ENCODE data around the gene DSC3. TPM values are rescaled to one million over a fixed set of nuclear protein-coding genes. Genes with fewer than 3 reads are reported as not detected.
A peak's percentile ranks its signal among the peaks of the same experiment; 100 is the strongest.
"Not testable (repeated sequence)": the region's sequence is repeated elsewhere in the genome, so short reads cannot be mapped to it uniquely, and the experiment has no call there.

The DSC3 gene
- total RNA-seq, 1 experiment from 2014 or later: not detected

DNA sequence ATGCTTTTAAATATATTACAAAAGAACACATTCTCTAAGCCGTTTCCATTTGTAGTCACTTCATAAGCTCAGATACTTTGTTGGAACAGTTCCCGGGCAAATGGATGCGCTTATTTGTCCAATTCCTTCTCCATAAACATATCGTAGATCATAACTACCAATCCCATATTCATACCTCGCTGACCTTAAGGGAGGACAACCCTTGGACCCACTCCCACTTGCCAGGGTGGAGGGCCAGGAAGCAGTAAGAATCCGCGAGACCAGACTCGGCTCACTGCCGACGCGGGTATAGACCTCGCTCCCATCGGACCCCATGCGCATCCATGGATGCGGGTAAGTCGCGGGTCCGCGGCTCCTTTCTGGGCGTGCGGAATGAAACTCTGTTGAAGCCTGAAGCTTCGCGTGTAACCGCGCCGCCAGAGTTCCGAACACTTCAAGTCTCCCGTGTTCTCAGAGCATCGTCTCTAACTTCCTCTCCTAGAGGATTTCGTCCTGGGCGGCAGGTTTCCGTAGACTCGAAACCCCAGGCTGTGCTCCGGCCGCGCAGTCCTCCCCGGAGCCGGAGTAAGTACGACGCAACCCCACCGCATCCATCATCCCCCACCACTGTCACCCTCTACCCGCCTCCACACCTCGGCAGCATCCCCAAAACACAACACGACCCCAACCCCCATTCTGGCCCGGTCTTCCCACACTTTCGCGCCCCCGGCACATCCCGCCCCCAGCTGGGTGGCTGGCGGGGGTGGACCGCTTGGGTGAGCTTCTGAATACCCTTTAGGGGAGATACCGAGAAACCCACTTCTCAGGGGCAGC is 1.1 kb downstream of the DSC3 start:
- no peak for DNase-seq (ENCODE audit: low read depth)

DNA sequence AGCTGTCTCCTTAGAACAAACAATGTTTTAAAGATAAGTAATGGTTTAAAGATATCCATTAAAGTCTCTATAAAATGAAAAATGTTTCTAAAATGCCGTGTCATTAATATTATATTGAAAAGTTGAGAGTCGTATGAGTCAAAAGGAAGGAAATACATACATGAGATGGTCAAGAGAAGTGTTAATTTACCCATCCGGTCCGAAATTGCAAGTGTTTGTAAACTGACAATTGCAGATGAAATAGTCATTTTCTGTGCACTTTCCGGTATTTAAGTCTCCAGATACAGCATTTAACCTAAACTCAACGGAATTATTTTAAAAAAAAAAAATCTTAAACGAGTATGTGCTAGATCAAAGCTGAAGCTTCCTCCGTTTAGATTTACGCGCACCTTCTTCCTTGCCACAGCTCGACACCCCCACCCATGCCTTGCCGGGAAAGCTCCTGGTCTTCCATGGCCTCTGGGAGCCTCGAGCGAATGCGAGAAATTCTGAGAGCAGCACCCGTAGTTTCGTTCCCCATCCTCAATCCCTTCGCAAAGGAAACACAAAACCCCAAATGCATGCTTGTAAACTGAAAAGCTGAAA is 1.8 kb downstream of the DSC3 start:
- DNase-seq (ENCODE audit: low read depth): no peak

DNA sequence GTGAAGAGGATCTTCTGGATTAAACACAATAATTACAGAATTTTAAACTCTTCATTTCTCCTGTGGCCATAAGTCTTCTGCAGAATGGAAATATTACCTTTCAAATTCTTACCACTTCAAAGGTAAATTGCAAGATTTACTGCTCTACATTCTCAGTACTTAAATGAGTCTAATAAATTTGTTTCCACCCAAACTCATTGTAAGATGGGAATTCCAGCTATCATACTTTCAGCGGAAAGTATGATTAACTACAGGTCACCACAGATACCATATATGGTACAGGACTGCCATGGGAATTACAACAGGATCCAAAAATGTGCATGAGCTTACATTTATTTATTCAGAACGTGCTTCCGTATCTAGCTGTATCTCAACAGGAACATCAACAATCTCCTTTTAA is 3.1 kb downstream of the DSC3 start:
- DNase-seq (ENCODE audit: low read depth): no peak

DNA sequence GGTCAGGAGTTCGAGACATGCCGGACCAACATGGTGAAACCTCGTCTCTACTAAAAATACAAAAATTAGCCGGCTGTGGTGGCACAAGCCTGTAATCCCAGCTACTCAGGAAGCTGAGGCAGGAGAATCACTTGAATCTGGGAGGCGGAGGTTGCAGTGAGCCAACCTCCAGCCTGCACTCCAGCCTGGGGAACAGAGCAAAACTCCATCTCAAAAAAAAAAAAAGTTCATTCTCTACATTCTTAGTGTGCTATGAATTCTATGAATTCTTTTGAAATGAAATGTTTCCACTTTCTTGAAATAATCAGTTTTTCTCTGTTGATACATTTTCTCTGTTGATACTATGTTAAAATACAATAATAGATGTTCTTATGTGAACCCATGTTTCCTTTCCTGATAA is 4.9 kb downstream of the DSC3 start:
- DNase-seq (ENCODE audit: low read depth): not testable (repeated sequence)

DNA sequence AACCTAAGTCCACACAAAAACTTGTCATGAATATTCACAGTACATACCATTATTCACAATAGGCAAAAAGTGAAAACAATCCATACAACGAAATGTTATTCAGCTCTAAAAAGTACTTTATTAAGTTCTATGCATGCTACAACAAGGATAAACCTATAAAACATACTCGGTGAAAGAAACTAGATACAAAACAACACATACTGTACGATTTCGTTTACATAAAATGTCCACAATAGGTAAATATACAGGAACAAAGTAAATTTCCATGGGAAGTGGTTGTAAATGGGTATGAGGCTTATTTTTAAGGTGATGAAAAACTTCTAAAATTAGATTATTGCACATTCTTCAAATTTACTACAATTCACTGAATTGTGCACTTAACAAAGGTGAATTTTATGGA is 8.0 kb downstream of the DSC3 start:
- DNase-seq (ENCODE audit: low read depth): no peak

DNA sequence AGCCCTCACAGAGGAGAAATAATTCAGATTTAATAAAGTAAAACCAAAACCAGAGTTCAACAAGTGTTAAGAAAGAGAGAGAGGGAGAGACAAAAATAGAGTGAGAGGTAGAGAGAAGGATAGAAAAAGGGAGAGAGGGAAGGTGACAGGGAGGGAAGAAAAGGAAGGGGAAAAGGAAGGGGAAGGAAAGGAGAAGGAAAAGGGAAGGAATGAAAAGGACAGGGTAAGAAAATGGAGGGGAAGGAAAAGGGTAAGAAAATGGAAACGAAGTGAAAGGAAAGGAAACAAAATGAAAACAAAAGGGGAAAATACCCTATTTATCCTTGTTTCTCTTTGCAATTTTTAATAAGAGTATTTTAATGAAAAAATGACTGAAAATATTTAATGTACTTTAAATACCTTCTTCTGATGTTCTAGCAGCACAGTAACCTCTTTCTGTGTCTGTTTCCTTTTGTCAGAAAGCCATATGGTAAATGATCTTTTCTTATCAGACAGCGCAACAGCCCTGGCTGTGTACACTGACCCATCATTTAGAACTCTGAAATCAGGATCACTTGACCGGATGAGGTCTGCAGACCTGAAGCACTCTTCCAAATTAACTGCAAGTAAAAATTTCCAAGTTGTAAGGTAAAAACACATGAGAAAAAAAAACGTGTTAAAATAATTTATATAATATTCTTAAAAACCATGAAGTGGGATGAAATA is 11.8 kb downstream of the DSC3 start:
- no peak for DNase-seq (ENCODE audit: low read depth)

DNA sequence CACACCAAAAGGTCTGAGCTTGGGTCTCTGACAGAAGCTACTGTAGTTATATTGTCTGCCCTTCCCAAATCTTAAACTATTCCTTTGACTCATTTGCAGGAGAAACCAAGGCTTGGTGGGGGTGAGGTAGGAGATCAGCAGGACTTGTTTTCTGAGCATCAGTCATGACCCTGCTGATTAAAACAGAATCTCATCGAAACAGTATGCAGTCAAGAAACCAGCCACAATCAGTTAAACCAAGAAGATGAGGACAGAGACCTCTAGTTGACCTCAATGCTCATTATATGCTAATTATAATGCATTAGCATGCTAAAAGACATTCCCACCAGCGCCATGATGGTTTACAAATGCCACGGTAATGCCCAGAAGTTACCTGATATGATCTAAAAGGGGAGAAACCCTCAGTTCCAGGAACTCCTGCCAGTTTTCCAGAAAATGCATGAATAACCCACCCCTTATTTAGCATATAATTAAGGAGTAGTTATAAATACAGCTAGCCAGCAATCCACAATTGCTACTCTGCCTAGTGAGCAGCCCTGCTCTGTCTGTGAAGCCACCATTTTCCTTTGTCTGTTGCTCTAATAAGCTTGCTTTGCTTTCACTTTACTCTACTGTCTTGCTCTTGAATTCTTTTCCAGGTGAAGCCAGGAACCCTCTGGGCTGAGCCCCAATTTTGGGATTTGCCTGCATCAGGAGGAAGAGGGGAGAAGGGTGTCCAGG is 26.7 kb downstream of the DSC3 start:
- no peak for DNase-seq (ENCODE audit: low read depth)

DNA sequence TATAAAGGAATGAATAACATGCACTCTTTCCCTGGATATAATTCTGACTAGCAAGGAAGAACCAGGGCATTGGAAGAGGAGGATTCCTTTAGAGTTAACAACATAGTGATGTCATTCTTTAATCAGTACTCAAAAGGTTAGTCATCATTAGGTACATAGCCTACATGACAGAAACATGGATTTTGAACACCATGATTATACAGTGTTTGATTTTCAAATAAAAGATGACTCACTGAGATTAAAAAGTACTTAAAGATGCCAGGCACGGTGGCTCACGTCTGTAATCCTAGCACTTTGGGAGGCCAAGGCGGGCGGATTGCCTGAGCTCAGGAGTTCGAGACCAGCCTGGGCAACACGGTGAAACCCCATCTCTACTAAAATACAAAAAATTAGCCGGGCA is 31.1 kb downstream of the DSC3 start:
- DNase-seq (ENCODE audit: low read depth): peak; percentile 50

DNA sequence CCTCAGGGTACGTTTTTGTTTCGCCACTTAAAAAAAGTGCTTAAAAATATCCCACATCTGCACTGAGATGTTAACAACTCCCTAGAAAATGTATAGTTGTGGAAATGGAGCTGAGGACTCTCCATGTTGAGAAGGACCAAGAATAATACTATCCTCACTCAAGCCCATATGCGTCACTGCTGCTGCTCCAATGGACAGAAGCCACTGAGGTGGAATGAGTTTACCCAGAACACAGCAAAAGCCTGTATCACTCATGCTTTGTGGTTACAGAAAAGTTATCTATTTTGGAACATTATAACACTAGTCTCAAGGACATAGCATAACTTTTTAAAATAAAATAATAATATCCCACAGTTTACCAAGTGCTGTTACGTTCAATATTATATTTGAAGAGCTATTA is 31.9 kb downstream of the DSC3 start:
- no peak for DNase-seq (ENCODE audit: low read depth)

DNA sequence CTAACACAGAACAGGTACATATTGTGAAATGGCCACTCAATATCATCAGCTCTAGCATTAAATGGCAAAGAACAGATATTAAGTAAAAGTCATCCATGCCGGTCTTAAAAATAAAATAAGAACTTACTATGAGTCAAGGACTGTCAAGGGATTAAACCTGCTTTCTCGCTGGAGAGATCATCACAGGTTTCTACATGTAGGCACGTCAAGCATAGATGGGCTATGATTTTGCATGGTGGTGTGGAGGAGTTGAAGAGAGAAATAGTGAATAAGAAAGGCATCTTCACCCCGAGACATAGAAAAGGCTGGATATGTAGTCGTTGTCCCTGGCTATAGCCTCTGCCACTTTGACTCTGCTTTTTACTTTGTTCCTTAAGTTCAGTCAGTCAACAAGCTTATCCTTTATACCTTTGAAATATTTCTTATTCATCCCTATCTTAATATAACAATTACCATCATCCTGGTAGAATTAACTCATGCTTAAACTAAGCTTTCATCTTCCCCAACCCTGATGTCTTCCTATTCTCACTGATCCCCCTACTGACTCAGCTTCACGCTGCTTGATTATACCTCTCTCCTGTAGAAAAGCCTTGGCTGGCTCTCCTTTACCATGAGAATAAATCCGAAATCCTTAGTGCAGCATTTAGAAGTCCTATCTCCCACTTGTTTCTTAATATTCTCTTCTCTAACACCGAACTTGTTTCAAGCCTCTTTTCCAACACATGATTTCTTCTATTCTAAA is 42.5 kb downstream of the DSC3 start:
- DNase-seq (ENCODE audit: low read depth): no peak

DNA sequence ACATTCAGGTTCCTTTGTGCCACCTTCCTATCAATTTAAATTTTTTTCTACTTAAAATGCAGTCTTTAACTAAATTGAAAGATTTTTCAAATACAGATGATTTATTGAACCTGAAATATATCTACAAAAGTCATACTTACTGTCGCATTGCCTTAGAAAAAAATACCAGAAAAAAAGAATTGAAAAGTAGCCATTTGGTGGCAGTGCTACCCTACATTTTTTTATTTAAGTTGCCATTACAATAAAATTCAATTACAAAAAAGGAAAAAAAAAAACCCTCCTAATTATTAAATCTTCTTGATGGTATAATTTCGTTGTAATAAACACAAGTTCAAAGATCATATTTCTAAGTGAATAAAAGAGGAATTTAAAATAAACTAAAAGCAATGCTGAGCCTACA is 43.4 kb downstream of the DSC3 start:
- no peak for DNase-seq (ENCODE audit: low read depth)

DNA sequence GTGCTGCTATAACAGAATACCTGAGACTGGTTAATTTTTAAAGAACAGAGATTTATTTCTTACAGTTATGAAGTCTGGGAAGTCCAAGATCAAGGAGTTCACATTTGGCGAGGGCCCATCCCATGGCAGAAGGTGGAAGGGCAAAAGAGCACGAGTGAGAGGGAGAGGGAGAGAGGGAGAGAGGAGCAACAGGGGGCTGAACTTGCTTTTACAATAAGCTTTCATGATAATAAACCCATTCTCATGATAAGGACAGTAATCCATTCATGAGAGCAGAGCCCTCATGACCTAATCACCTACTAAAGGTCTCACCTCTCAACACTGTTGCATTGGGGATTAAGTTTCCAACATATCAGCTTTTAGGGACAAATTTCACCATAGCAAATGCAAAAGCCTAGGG is 45.3 kb downstream of the DSC3 start:
- no peak for DNase-seq (ENCODE audit: low read depth)

DNA sequence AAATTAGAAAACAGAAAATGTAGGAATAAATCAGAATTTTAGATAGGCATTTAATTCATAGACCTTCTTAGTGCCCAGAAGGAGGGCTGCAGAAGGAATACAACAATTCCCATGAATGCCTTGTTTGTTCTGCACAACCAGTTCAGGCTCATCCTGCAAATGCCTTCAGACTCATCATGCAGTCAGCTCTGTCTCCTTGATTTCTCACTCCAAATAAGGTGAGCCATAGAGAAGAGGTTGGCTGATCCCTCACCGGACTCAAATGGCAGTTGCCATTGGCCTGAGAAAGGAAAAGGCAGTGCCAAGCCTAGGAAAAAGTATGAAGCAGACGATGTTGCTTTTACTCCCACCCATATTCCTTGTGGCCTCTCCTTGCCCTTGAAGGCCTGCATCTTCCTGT is 50.3 kb downstream of the DSC3 start:
- no peak for DNase-seq (ENCODE audit: low read depth)

DNA sequence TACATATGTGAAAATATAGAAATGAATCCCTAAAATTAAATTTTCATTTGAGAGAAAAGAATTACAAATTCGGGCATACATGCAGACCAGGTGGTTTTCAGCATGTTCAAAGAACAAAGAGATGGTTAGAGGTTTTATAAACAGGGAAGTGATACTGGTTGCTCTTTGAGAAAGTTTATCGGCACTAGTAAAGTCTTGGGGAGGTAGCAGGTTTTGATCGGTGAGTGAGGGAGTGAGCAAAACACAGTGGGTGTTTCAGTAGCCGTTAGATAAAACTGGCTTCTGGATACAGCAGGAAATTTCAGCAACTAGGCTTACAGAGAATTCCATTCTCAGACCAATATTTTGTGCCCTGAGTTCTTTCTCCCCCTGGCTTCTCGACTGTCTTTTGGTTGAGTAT is 51.1 kb downstream of the DSC3 start:
- DNase-seq (ENCODE audit: low read depth): no peak

DNA sequence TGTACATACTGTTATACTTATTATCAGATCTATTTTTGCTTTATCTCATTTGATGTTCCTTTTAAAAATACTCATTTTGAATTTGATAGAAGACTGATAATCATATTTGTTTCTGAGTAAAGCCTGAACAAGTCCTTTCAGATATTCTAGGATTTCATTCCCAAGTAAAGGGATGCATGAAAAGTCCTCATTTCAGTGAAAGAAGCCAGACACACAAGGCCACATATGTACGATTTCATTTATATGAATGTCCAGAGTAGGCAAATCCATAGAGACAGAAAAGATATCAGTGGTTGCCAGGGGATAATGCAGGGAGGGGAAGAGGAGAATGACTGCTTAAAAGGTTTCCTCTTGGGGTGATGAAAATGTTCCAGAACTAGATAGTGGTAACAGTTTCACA is 53.4 kb downstream of the DSC3 start:
- no peak for DNase-seq (ENCODE audit: low read depth)

DNA sequence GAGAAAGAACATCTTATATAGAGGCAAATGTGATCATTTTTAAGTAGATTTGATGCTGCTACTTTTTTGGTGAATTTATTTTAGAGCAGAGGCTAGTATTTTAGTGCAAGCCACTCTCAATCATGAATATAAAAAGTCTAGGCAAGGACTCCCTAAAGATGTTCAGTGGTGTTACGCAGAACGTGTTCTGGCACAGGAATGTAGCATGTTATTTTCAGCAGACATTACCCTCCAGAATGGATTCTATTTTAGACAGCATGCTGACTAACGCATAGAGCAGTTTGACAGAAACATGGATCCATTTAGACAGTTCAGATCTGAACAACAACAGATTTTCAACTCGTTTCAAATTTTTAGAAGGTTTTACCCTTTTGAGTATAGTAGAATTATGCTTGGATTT is 54.1 kb downstream of the DSC3 start:
- no peak for DNase-seq (ENCODE audit: low read depth)

DNA sequence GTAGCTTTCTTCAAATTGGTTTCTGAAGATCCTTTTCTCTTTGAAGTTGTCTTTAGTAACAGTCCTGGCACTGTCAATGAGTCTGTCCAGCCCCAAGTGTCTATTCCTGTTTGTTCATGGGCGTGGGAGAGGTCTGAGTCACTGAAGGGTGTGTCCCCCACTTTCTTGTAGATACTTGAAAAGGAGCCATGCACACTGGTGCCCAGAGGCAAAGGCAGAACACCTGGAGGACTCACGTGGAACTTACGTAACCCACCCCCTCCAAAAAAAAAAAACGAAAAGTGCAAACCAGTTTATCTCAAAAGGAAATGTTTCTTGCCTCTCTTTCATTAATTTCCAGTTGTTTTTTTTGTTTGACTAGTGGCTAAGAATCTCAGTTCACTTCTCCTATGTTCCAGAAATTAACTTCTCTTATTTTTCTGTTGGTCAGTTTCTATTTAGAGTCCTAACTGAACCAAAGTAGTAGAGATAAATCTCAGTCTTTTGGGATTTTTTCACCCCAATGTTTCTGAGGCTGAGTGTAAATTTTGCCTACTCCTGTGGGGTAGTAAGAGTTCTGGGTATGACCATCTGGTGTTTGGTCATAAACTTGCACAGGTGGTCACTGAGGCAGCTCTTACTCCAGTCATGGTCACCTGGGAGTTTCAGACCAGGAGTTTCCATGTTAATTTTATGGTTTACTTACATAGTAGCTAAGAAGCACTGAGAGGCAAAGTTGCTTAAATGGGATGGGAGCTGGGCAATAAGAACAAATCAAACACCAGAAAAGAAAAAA is 54.9 kb downstream of the DSC3 start:
- no peak for DNase-seq (ENCODE audit: low read depth)

DNA sequence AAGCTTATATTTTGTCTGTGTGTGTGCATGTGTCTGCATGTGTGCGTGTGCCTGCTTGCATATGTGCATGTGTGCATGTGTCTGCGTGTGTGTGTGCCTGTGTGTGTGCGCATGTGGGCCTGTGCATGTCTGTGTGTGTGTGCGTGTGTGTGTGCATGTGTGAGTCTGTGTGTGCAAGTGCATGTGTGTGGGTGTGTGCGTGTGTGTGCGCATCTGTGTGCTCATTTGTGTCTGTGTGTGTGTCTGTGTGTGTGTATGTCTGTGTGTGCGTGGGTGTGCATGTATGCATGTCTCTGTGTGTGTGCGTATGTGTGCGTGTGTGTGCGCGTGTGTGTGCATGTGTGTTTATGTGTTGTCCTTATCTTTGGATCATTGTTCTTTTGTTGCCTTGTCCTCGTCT is 56.8 kb downstream of the DSC3 start:
- no peak for DNase-seq (ENCODE audit: low read depth)

DNA sequence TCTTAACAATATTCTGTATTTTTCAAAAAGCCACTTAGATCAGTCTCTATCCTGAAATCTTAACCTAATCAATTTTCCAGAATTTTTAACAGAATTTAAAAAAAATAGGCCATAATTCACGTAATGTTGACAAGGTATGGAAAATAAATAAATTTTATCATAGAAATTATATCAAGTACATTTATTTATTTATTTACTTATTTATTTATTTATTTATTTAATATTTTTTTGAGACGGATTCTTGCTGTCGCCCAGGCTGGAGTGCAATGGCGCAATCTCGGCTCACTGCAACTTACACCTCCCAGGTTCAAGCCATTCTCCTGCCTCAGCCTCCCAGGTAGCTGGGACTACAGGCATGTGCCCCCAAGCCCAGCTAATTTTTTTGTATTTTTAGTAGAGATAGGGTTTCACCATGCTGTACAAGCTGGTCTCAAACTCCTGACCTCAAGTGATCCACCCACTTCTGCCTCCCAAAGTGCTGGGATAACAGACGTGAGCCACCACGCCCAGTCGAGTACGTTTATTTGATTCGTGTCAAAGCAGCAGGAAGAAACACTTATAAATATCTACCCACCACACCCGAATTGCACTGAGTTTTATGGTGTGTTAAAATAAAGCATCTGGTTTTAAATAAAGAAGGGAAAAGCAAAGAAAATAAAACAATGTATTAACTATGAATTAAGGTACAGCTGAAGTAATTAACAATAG is 60.1 kb downstream of the DSC3 start:
- no peak for DNase-seq (ENCODE audit: low read depth)

DNA sequence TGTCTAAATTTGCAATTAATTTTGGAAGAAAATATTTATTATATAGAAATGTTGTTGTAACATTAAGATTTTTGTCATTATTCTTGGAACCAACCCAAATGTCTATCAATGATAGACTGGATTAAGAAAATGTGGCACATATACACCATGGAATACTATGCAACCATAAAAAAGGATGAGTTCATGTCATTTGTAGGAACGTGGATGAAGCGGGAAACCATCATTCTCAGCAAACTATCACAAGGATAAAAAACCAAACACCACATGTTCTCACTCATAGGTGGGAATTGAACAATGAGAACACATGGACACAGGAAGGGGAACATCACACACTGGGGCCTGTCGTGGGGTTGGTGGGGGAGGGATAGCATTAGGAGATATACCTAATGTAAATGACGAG is 64.5 kb downstream of the DSC3 start:
- not testable (repeated sequence) for DNase-seq (ENCODE audit: low read depth)
